Caki2 (cell line): ENCODE measurements around the gene MYOM1. TPM values are rescaled to one million over a fixed set of nuclear protein-coding genes. Genes with fewer than 3 reads are reported as not detected.
"Not testable (repeated sequence)": the region's sequence is repeated elsewhere in the genome, so short reads cannot be mapped to it uniquely, and the experiment has no call there.

Experiments used
- DNase-seq: peaks from one replicate; pipeline ENCODE4 v3.0.0-alpha.2; 2015; ENCODE audit warnings: low read depth
- in situ Hi-C: cut with HindIII; loops from 2 replicates; pipeline ENCODE4 v1.10.0; 2016; ENCODE audit warnings: low sequenced_read_pairs, low pct_unique_long_range_greater_than_20kb, mixed read lengths
- total RNA-seq: library from RNA; depleted of rRNA; stranded (reverse); fragments of >200 nt; shearing (Covaris generic); gene quantifications from 2 replicates; pipeline ENCODE4 v1.2.3, GENCODE V29; 2014; ENCODE audit warnings: low replicate concordance

The MYOM1 gene
- total RNA-seq, 1 experiment from 2014 or later, result 0.17 TPM

GRCh38 chr18:3226048-3226447 lies 6.3 kb upstream of the MYOM1 start:
- DNase-seq, result no peak
- in situ Hi-C loops, result no loop called here

GRCh38 chr18:3225588-3225987 lies 5.8 kb upstream of the MYOM1 start:
- no peak for DNase-seq
- in situ Hi-C loops, result no loop called here

GRCh38 chr18:3224223-3224622 lies 4.5 kb upstream of the MYOM1 start:
- in situ Hi-C loops, result no loop called here
- DNase-seq, result no peak

GRCh38 chr18:3223356-3223755 lies 3.6 kb upstream of the MYOM1 start:
- DNase-seq, result no peak
- in situ Hi-C loops, result no loop called here

- in situ Hi-C loops, result no loop called here
- DNase-seq, result no peak
Measured at GRCh38 chr18:3221496-3221895, 1.7 kb upstream of the MYOM1 start.

- DNase-seq, in situ Hi-C loops: not testable (repeated sequence)
Measured at GRCh38 chr18:3220868-3221267, 1.1 kb upstream of the MYOM1 start.

GRCh38 chr18:3219241-3219630 lies 532 bp downstream of the MYOM1 start:
- no peak for DNase-seq
- in situ Hi-C loops, result no loop called here

- DNase-seq, result no peak
- in situ Hi-C loops, result no loop called here
Measured at GRCh38 chr18:3218819-3219218, 949 bp downstream of the MYOM1 start.

GRCh38 chr18:3217948-3218647 lies 1.7 kb downstream of the MYOM1 start:
- peak; percentile 10 for DNase-seq
- in situ Hi-C loops, result no loop called here

- in situ Hi-C loops, result no loop called here
- DNase-seq, result no peak
Measured at GRCh38 chr18:3216987-3217386, 2.8 kb downstream of the MYOM1 start.

- in situ Hi-C loops, result no loop called here
Measured at GRCh38 chr18:3214855-3215637, 4.7 kb downstream of the MYOM1 start.

GRCh38 chr18:3213300-3214059 lies 6.3 kb downstream of the MYOM1 start:
- in situ Hi-C loops, result no loop called here
- no peak for DNase-seq

More at GRCh38 chr18:3214855-3215637, 4.7 kb downstream of the MYOM1 start:
- DNase-seq, result no peak

- DNase-seq, result no peak
- in situ Hi-C loops, result no loop called here
Measured at GRCh38 chr18:3212657-3213056, 7.1 kb downstream of the MYOM1 start.

- DNase-seq, result peak; percentile 10
- in situ Hi-C loops, result no loop called here
Measured at GRCh38 chr18:3211236-3211992, 8.4 kb downstream of the MYOM1 start.

GRCh38 chr18:3209859-3210569 lies 9.8 kb downstream of the MYOM1 start:
- in situ Hi-C loops, result no loop called here
- no peak for DNase-seq

- in situ Hi-C loops, result no loop called here
- peak; percentile 43 for DNase-seq
Measured at GRCh38 chr18:3207565-3207964, 12.2 kb downstream of the MYOM1 start.

GRCh38 chr18:3205239-3205638 lies 14.5 kb downstream of the MYOM1 start:
- no peak for DNase-seq
- in situ Hi-C loops, result no loop called here
